ENCODE data around the gene KIAA1614.

The KIAA1614 gene

GRCh38 chr1:180917306-180918065 lies 4.8 kb downstream of the KIAA1614 start:
- ATAC-seq = no peak
- H3K27ac Mint-ChIP-seq = peak overlapping the region in 1 of 2 donors; percentile 38
- no peaks in the 10 kb centered on the region for H3K9me3 Mint-ChIP-seq
- peaks cover 11% of the 10 kb centered on the region for H3K4me1 Mint-ChIP-seq
- no peak overlapping the region for H3K4me3 Mint-ChIP-seq
- H3K27me3 Mint-ChIP-seq = peaks cover 27% of the 10 kb centered on the region
- DNase-seq = no peak

- Mint-ChIP-seq H3K9me3 (no peaks in the 10 kb centered on the region), H3K27ac (no peak overlapping the region), H3K4me3 (no peak overlapping the region), H3K27me3 (peaks cover 26% of the 10 kb centered on the region), H3K4me1 (peaks cover 8% of the 10 kb centered on the region)
- ATAC-seq (no peak), DNase-seq (no peak)
Observed at GRCh38 chr1:180918519-180918918, 5.8 kb downstream of the KIAA1614 start.

GRCh38 chr1:180919183-180919700 lies 6.5 kb downstream of the KIAA1614 start:
- H3K4me3 Mint-ChIP-seq = no peak overlapping the region
- peaks cover 25% of the 10 kb centered on the region for H3K27me3 Mint-ChIP-seq
- DNase-seq (no peak), ATAC-seq (peak; percentile 21)
- no peaks in the 10 kb centered on the region for H3K9me3 Mint-ChIP-seq
- peaks cover 6% of the 10 kb centered on the region for H3K4me1 Mint-ChIP-seq
- H3K27ac Mint-ChIP-seq = peak overlapping the region in 1 of 2 donors; percentile 52

GRCh38 chr1:180920193-180920592 lies 7.5 kb downstream of the KIAA1614 start:
- H3K27me3 Mint-ChIP-seq = peaks cover 20% of the 10 kb centered on the region
- no peak overlapping the region for H3K4me3 Mint-ChIP-seq
- DNase-seq (no peak), ATAC-seq (no peak)
- H3K4me1 Mint-ChIP-seq = peaks cover 6% of the 10 kb centered on the region
- H3K9me3 Mint-ChIP-seq = no peaks in the 10 kb centered on the region
- peak overlapping the region in 1 of 2 donors; percentile 65 for H3K27ac Mint-ChIP-seq

GRCh38 chr1:180920702-180921101 lies 8.0 kb downstream of the KIAA1614 start:
- no peaks in the 10 kb centered on the region for H3K9me3 Mint-ChIP-seq
- H3K27ac Mint-ChIP-seq = no peak overlapping the region
- peaks cover 6% of the 10 kb centered on the region for H3K4me1 Mint-ChIP-seq
- H3K27me3 Mint-ChIP-seq = peaks cover 21% of the 10 kb centered on the region
- DNase-seq = no peak
- no peak overlapping the region for H3K4me3 Mint-ChIP-seq
- no peak for ATAC-seq

- ATAC-seq (no peak), DNase-seq (no peak)
- Mint-ChIP-seq H3K9me3 (no peaks in the 10 kb centered on the region), H3K27ac (no peak overlapping the region), H3K4me3 (no peak overlapping the region), H3K27me3 (peaks cover 22% of the 10 kb centered on the region), H3K4me1 (peaks cover 9% of the 10 kb centered on the region)
Observed at GRCh38 chr1:180921386-180921785, 8.7 kb downstream of the KIAA1614 start.

- Mint-ChIP-seq H3K9me3 (no peaks in the 10 kb centered on the region), H3K4me3 (no peak overlapping the region), H3K4me1 (peaks cover 14% of the 10 kb centered on the region), H3K27me3 (peaks cover 22% of the 10 kb centered on the region), H3K27ac (no peak overlapping the region)
- DNase-seq = no peak
- ATAC-seq = no peak
Observed at GRCh38 chr1:180921891-180922630, 9.4 kb downstream of the KIAA1614 start.

GRCh38 chr1:180922631-180923015 lies 9.9 kb downstream of the KIAA1614 start:
- H3K4me3 Mint-ChIP-seq = no peak overlapping the region
- no peaks in the 10 kb centered on the region for H3K9me3 Mint-ChIP-seq
- H3K27me3 Mint-ChIP-seq = peaks cover 22% of the 10 kb centered on the region
- H3K4me1 Mint-ChIP-seq = peaks cover 14% of the 10 kb centered on the region
- ATAC-seq (no peak), DNase-seq (no peak)
- H3K27ac Mint-ChIP-seq = no peak overlapping the region

GRCh38 chr1:180923021-180923841 lies 10.5 kb downstream of the KIAA1614 start:
- no peak for ATAC-seq
- Mint-ChIP-seq H3K27ac (peak overlapping the region in 1 of 2 donors; percentile 75), H3K9me3 (no peaks in the 10 kb centered on the region), H3K4me3 (no peak overlapping the region), H3K4me1 (peaks cover 13% of the 10 kb centered on the region), H3K27me3 (peaks cover 22% of the 10 kb centered on the region)
- DNase-seq = no peak

GRCh38 chr1:180923887-180924286 lies 11.2 kb downstream of the KIAA1614 start:
- H3K4me1 Mint-ChIP-seq = peaks cover 8% of the 10 kb centered on the region
- H3K27ac Mint-ChIP-seq = peak overlapping the region in 1 of 2 donors; percentile 56
- H3K4me3 Mint-ChIP-seq = no peak overlapping the region
- H3K9me3 Mint-ChIP-seq = no peaks in the 10 kb centered on the region
- DNase-seq (no peak), ATAC-seq (no peak)
- peaks cover 22% of the 10 kb centered on the region for H3K27me3 Mint-ChIP-seq

- no peak overlapping the region for H3K4me3 Mint-ChIP-seq
- peaks cover 22% of the 10 kb centered on the region for H3K27me3 Mint-ChIP-seq
- DNase-seq (no peak), ATAC-seq (no peak)
- H3K4me1 Mint-ChIP-seq = peaks cover 8% of the 10 kb centered on the region
- no peaks in the 10 kb centered on the region for H3K9me3 Mint-ChIP-seq
- no peak overlapping the region for H3K27ac Mint-ChIP-seq
Observed at GRCh38 chr1:180924939-180925338, 12.2 kb downstream of the KIAA1614 start.

- Mint-ChIP-seq H3K9me3 (no peaks in the 10 kb centered on the region), H3K4me3 (no peak overlapping the region), H3K27ac (no peak overlapping the region), H3K27me3 (peaks cover 22% of the 10 kb centered on the region), H3K4me1 (peaks cover 8% of the 10 kb centered on the region)
- ATAC-seq (no peak), DNase-seq (no peak)
Observed at GRCh38 chr1:180925471-180926051, 12.9 kb downstream of the KIAA1614 start.

GRCh38 chr1:180926164-180926981 lies 13.7 kb downstream of the KIAA1614 start:
- Mint-ChIP-seq H3K4me3 (no peak overlapping the region), H3K27ac (no peak overlapping the region), H3K9me3 (no peaks in the 10 kb centered on the region), H3K4me1 (peaks cover 8% of the 10 kb centered on the region), H3K27me3 (peaks cover 22% of the 10 kb centered on the region)
- ATAC-seq = no peak
- no peak for DNase-seq

GRCh38 chr1:180927348-180927747 lies 14.7 kb downstream of the KIAA1614 start:
- Mint-ChIP-seq H3K4me1 (peaks cover 8% of the 10 kb centered on the region), H3K4me3 (no peak overlapping the region)

More at GRCh38 chr1:180927348-180927747, 14.7 kb downstream of the KIAA1614 start:
- Mint-ChIP-seq H3K9me3 (no peaks in the 10 kb centered on the region), H3K27ac (no peak overlapping the region), H3K27me3 (peaks cover 22% of the 10 kb centered on the region)
- DNase-seq (no peak), ATAC-seq (no peak)
